ENCODE measurements around the gene HHAT.

HHAT gene

GRCh38 chr1:210328032-210328745 is 513 bp upstream of the HHAT start:
- H3K27ac ChIP-seq = peak overlapping the region; percentile 92
- no peak for TF ChIP-seq ZFX (IDR thresholded peaks at IDR 0.05; ENCODE audit: borderline replicate concordance)
- TF ChIP-seq, protein P1, sequence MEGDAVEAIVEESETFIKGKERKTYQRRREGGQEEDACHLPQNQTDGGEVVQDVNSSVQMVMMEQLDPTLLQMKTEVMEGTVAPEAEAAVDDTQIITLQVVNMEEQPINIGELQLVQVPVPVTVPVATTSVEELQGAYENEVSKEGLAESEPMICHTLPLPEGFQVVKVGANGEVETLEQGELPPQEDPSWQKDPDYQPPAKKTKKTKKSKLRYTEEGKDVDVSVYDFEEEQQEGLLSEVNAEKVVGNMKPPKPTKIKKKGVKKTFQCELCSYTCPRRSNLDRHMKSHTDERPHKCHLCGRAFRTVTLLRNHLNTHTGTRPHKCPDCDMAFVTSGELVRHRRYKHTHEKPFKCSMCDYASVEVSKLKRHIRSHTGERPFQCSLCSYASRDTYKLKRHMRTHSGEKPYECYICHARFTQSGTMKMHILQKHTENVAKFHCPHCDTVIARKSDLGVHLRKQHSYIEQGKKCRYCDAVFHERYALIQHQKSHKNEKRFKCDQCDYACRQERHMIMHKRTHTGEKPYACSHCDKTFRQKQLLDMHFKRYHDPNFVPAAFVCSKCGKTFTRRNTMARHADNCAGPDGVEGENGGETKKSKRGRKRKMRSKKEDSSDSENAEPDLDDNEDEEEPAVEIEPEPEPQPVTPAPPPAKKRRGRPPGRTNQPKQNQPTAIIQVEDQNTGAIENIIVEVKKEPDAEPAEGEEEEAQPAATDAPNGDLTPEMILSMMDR (IDR thresholded peaks at IDR 0.05) = no peak

- TF ChIP-seq, protein P1 (IDR thresholded peaks at IDR 0.05) = no peak
- no peak overlapping the region for H3K27ac ChIP-seq
Measured at GRCh38 chr1:210330279-210330866, 1.7 kb downstream of the HHAT start.

- no peak overlapping the region for H3K27ac ChIP-seq
- TF ChIP-seq ZFX (IDR thresholded peaks at IDR 0.05; ENCODE audit: borderline replicate concordance) = no peak
- TF ChIP-seq, protein P1 (IDR thresholded peaks at IDR 0.05) = no peak
Measured at GRCh38 chr1:210332233-210332632, 3.5 kb downstream of the HHAT start.

DNA sequence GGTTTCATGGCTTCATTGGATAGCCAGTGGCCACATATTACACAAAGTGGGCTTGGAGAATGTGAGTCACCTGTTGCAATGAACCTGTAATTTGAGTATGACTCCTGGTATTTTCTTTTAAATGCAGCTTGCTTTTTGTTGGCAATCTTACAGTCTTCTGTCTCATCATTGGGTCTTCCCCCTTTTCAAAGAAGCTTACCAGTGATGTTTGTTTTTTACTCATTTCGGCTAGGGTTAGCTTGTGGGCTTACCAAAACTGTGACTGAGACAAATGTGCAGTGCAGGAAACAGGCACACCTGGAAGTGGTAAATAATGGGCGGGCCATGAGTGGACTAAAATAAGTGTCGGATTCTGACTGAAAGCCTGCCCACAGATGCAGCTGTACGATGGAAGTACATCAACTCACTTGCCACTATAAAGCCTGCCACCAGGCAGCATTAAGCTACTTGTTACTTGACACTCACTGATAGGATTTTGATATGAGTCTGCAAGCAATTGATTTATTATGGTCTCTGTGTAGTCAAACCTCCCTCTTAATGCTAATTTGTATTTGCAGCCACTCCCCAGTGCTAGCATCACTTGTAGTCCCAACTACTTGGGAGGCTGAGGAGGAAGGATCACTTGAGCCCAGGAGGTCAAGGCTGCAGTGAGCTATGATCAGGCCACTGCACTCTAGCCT is 4.2 kb downstream of the HHAT start:
- TF ChIP-seq, protein P1 (IDR thresholded peaks at IDR 0.05) = no peak
- no peak for TF ChIP-seq ZFX (IDR thresholded peaks at IDR 0.05; ENCODE audit: borderline replicate concordance)
- H3K27ac ChIP-seq = no peak overlapping the region

DNA sequence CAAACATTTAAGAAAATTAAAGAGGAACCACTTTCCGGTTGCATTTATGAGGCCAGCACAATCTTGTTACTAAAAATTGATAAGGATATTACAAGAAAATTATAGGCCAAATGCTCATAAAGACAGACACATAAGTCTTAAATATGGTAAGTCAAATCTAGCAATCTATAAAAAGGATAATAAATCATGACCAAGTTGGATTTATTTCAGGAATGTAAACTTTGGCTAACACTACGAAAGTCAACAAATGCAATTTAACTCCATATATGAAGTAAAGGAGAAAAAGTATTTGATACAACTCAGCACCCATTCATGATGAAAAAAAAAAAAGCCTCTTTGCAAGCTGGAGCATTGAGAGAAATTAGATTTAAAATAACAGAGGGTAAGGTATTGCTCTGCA is 6.3 kb downstream of the HHAT start:
- no peak for TF ChIP-seq ZFX (IDR thresholded peaks at IDR 0.05; ENCODE audit: borderline replicate concordance)
- TF ChIP-seq, protein P1 (IDR thresholded peaks at IDR 0.05) = no peak
- H3K27ac ChIP-seq = no peak overlapping the region

DNA sequence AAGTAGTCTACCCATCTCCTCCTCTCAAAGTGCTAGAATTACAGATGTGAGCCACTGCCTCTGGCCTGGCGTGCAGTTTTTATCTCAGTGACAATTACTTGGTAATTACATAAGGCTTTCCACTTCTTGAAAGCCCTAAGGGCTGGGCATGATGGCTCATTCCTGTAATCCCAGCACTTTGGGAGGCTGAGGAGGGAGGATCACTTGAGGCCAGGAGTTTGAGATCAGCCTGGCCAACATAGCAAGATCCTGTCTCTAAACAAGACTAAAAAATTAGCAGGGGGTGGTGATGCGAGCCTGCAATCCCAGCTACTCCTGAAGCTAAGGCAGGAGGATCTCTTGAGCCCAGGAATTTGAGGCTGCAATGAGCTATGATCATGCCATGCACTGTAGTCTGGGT is 7.7 kb downstream of the HHAT start:
- H3K27ac ChIP-seq = no peak overlapping the region
- TF ChIP-seq, protein P1 (IDR thresholded peaks at IDR 0.05) = no peak
- TF ChIP-seq ZFX (IDR thresholded peaks at IDR 0.05; ENCODE audit: borderline replicate concordance) = no peak

- TF ChIP-seq ZFX (IDR thresholded peaks at IDR 0.05; ENCODE audit: borderline replicate concordance) = no peak
- TF ChIP-seq, protein P1 (IDR thresholded peaks at IDR 0.05) = no peak
- no peak overlapping the region for H3K27ac ChIP-seq
Measured at GRCh38 chr1:210339500-210339899, 10.8 kb downstream of the HHAT start.

Data from 22Rv1 (cell line).